ENCODE results near the gene RBMS2. TPM values are rescaled to one million over a fixed set of nuclear protein-coding genes. Genes with fewer than 3 reads are reported as not detected.
A peak's percentile ranks its signal among the peaks of the same experiment; 100 is the strongest.
"Not testable (repeated sequence)": the region's sequence is repeated elsewhere in the genome, so short reads cannot be mapped to it uniquely, and the experiment has no call there.

Gene RBMS2
- total RNA-seq, 2 experiments from 2014 or later, result 2.5 to 5.1 TPM

DNA sequence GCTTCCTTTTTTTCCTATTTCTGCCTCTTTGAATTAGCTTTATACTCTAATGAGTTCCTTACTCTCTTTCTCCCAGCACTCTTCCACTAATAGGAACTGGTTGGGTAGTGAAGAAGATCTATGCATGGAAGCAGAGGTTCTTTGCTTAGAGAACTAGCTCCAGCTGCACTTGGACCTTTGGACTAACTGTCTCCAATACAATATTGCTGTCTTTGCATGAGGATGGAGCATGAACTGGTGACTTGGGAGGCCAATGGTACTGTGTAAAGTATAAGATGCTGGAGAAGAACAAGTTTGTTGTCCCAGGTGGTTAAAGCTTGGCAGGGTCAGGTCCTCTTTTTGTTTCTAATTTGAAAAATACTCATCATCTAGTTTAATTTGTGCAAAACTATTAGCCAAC, 31.3 kb upstream of the RBMS2 start:
- no peak for DNase-seq
- intact Hi-C loops (cut with micrococcal nuclease), result no loop called here
- Mint-ChIP-seq H3K36me3 (ENCODE audit: low read depth) (peaks cover 3% of the 10 kb centered on the region), H3K4me1 (ENCODE audit: low read depth) (peaks cover 16% of the 10 kb centered on the region), H3K9me3 (peaks cover 3% of the 10 kb centered on the region), H3K27me3 (ENCODE audit: low read depth) (peaks cover 19% of the 10 kb centered on the region), H3K4me3 (no peak overlapping the region), H3K27ac (no peak overlapping the region)
- CTCF ChIA-PET, result interaction anchor here (0.7 to 3.0 kb wide), 7 partner anchors 11 to 300 kb away, joined by 3 to 7 read pairs (median 3); no protein-coding TSS in a partner anchor

DNA sequence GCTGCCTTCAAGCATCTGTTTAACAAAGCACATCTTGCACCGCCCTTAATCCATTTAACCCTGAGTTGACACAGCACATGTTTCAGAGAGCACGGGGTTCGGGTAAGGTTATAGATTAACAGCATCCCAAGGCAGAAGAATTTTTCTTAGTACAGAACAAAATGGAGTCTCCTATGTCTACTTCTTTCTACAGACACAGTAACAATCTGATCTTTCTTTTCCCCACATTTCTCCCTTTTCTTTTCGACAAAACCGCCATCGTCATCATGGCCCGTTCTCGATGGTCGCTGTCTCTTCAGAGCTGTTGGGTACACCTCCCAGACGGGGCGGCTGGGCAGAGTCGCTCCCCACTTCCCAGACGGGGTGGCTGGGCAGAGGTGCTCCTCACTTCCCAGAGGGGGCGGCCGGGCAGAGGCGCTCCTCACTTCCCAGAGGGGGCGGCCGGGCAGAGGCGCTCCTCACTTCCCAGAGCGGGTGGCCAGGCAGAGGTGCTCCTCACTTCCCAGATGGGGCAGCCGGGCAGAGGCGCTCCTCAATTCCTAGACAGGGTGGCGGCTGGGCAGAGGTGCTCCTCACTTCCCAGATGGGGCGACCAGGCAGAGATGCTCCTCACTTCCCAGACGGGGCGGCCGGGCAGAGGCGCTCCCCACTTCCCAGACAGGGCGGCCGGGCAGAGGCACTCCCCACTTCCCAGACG, 28.1 kb upstream of the RBMS2 start:
- H3K4me3 Mint-ChIP-seq; DNase-seq; H3K27ac Mint-ChIP-seq; intact Hi-C loops (cut with micrococcal nuclease); H3K4me1 Mint-ChIP-seq (ENCODE audit: low read depth); CTCF ChIA-PET; H3K9me3 Mint-ChIP-seq; H3K36me3 Mint-ChIP-seq (ENCODE audit: low read depth): not testable (repeated sequence)
- H3K27me3 Mint-ChIP-seq (ENCODE audit: low read depth), result peaks cover 11% of the 10 kb centered on the region

DNA sequence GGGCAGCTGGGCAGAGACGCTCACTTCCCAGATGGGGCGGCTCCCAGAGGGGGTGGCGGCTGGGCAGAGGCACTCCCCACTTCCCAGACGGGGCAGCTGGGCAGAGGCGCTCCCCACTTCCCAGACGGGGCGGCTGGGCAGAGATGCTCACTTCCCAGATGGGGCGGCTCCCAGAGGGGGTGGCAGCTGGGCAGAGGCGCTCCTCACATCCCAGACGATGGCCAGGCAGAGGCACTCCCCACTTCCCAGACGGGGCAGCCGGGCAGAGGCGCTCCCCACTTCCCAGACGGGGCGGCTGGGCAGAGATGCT, 27.6 kb upstream of the RBMS2 start:
- H3K36me3 Mint-ChIP-seq (ENCODE audit: low read depth); CTCF ChIA-PET; H3K4me1 Mint-ChIP-seq (ENCODE audit: low read depth); H3K27ac Mint-ChIP-seq; H3K27me3 Mint-ChIP-seq (ENCODE audit: low read depth); H3K4me3 Mint-ChIP-seq; H3K9me3 Mint-ChIP-seq; intact Hi-C loops (cut with micrococcal nuclease); DNase-seq: not testable (repeated sequence)

DNA sequence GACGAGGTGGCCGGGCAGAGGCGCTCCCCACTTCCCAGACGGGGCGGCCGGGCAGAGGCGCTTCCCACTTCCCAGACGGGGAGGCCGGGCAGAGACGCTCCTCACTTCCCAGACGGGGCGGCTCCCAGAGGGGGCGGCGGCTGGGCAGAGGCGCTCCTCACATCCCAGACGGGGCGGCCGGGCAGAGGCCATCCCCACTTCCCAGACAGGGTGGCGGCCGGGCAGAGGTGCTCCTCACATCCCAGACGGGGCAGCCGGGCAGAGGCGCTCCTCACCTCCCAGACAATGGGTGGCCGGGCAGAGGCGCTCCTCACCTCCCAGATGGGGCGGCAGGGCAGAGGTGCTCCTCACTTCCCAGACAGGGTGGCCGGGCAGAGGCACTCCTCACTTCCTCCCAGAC, 27.1 kb upstream of the RBMS2 start:
- H3K9me3 Mint-ChIP-seq; H3K27ac Mint-ChIP-seq; intact Hi-C loops (cut with micrococcal nuclease); H3K4me1 Mint-ChIP-seq (ENCODE audit: low read depth); CTCF ChIA-PET; H3K4me3 Mint-ChIP-seq; H3K36me3 Mint-ChIP-seq (ENCODE audit: low read depth); H3K27me3 Mint-ChIP-seq (ENCODE audit: low read depth); DNase-seq: not testable (repeated sequence)

DNA sequence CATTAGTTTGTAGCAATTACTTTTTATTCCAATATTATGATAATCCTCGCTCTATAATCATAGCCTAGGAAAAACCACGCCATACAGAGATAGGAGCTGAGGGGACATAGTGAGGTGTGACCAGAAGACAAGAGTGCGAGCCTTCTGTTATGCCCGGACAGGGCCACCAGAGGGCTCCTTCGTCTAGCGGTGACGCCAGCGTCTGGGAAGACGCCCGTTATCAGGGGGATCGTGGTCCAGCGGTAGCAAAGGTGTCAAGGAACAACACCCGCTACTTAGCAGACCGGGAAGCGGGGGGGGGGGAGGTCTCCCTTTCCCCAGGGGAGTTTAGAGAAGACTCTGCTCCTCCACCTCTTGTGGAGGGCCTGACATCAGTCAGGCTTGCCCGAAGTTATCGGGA, 24.9 kb upstream of the RBMS2 start:
- H3K36me3 Mint-ChIP-seq (ENCODE audit: low read depth); H3K27ac Mint-ChIP-seq; H3K9me3 Mint-ChIP-seq; H3K27me3 Mint-ChIP-seq (ENCODE audit: low read depth); intact Hi-C loops (cut with micrococcal nuclease); H3K4me1 Mint-ChIP-seq (ENCODE audit: low read depth): not testable (repeated sequence)
- peak overlapping the region; percentile 49 for H3K4me3 Mint-ChIP-seq
- CTCF ChIA-PET, result interaction anchor here (0.6 to 1.4 kb wide), 5 partner anchors 24 to 95 kb away, joined by 3 to 8 read pairs (median 4); no protein-coding TSS in a partner anchor
- DNase-seq, result peak; percentile 79

DNA sequence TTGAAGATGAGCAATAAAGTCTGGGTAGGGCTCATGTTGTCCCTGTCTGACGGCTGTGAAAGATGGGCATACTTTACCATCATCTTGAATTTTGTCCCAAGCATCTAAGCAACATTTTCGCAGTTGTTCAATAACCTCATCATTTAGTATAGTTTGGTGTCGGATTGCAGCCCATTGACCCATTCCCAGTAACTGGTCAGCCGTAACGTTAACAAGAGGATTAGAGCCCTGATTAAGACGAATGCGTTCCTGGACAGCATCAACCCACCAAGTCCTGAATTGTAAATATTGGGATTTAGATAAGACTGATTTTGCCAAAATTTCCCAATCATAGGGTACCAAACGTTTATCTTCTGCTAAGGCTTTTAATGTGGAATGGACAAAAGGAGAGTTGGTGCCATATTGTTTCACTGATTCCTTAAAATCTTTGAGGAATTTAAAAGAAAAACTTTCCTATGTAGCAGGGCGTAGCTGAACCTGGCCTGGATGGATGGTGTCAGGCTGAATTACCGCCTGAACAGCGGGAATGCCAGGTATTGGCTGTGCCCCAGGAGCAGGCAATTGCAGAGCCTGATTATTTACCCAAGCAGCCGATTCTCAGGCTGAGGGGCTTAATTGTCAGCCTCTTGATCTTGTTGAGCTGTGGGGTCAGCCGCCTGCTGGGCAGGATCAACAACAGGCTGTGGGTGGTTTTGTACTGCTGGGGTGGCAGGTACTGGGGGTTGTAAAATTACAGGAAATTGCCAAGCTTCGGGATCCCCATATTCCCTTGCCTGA, 23.3 kb upstream of the RBMS2 start:
- H3K4me1 Mint-ChIP-seq (ENCODE audit: low read depth); H3K36me3 Mint-ChIP-seq (ENCODE audit: low read depth); H3K9me3 Mint-ChIP-seq; H3K27ac Mint-ChIP-seq; intact Hi-C loops (cut with micrococcal nuclease); H3K4me3 Mint-ChIP-seq; H3K27me3 Mint-ChIP-seq (ENCODE audit: low read depth); DNase-seq: not testable (repeated sequence)
- CTCF ChIA-PET, result interaction anchor here (1.5 kb wide), 1 partner anchor 71 kb away, joined by 3 read pairs; no protein-coding TSS in a partner anchor

DNA sequence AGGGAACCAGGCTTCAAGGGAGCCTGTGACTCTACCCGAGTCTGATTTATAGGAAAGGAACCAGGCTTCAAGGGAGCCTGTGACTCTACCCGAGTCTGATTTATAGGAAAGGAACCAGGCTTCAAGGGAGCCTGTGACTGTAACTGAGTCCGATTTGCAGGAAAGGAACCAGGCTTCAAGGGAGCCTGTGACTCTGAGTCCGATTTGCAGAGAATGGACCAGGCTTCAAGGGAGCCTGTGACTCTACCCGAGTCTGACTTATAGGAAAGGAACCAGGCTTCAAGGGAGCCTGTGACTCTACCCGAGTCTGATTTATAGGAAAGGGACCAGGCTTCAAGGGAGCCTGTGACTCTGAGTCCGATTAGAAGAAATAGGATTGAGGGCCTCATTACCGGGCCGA, 22.2 kb upstream of the RBMS2 start:
- DNase-seq; H3K9me3 Mint-ChIP-seq; intact Hi-C loops (cut with micrococcal nuclease); H3K27me3 Mint-ChIP-seq (ENCODE audit: low read depth); H3K4me3 Mint-ChIP-seq; H3K4me1 Mint-ChIP-seq (ENCODE audit: low read depth); H3K36me3 Mint-ChIP-seq (ENCODE audit: low read depth); H3K27ac Mint-ChIP-seq: not testable (repeated sequence)
- CTCF ChIA-PET, result interaction anchor here (0.7 kb wide), 1 partner anchor 61 kb away, joined by 3 read pairs; no protein-coding TSS in a partner anchor

DNA sequence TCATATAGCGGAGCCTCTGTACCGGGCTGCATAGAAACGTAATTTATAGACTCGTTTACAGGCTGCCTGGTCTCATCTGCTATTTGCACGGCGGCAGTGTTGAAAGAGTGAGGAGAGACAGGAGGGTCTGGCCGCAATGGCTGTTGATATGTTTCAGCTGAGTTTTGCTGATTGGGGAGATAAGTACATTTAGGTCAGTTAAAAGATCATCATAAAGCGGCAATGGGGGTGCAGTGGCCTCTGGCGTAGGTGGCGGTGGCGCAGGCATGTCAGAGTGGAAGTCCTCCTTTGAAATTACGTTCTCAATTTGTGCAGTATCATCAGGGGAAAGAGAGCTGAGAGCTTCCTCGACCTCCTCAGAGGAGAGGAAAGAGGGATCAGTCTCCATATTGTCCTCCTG, 21.7 kb upstream of the RBMS2 start:
- DNase-seq; H3K36me3 Mint-ChIP-seq (ENCODE audit: low read depth); H3K4me1 Mint-ChIP-seq (ENCODE audit: low read depth); H3K27ac Mint-ChIP-seq; H3K9me3 Mint-ChIP-seq; intact Hi-C loops (cut with micrococcal nuclease); H3K4me3 Mint-ChIP-seq; H3K27me3 Mint-ChIP-seq (ENCODE audit: low read depth): not testable (repeated sequence)
- CTCF ChIA-PET, result interaction anchor here (0.7 kb wide), 1 partner anchor 61 kb away, joined by 3 read pairs; no protein-coding TSS in a partner anchor

DNA sequence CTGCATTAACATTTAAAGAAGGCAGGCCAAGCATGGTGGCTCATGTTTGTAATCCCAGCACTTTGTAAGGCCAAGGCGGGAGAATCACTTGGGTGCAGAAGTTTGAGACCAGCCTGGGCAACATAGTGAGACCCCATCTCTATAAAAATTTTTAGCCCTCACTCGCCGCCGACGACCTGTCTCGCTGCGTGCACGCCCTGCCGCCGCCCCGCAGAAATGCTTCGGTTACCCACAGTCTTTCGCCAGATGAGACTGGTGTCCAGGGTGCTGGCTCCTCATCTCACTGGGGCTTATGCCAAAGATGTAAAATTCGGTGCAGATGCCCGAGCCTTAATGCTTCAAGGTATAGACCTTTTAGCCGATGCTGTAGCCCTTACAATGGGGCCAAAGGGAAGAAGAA, 10.8 kb upstream of the RBMS2 start:
- DNase-seq, result no peak
- H3K4me3 Mint-ChIP-seq, result no peak overlapping the region
- no peaks in the 10 kb centered on the region for H3K27me3 Mint-ChIP-seq (ENCODE audit: low read depth)
- intact Hi-C loops (cut with micrococcal nuclease), result loop anchor here (10.0 kb wide), 1 partner anchor 494 kb away; the partner anchor contains the start of gene ZBTB39
- no peaks in the 10 kb centered on the region for H3K9me3 Mint-ChIP-seq
- no peaks in the 10 kb centered on the region for H3K4me1 Mint-ChIP-seq (ENCODE audit: low read depth)
- CTCF ChIA-PET, result interaction anchor here (1.1 to 6.8 kb wide), 2 partner anchors 63 to 75 kb away, joined by 5 to 62 read pairs; no protein-coding TSS in a partner anchor
- no peak overlapping the region for H3K27ac Mint-ChIP-seq
- no peaks in the 10 kb centered on the region for H3K36me3 Mint-ChIP-seq (ENCODE audit: low read depth)

DNA sequence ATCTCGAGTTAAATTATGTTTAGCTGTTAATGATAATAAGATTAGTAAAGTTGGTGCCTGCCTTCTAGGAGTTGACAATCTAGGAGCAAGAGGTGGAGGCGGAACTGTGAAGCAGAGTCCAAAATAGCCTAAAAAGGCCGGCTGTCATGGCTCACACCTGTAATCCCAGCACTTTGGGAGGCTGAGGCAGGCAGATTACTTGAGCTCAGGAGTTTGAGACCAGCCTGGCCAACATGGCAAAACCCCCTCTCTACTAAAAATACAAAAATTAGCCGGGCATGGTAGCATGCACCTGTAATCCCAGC, 7.7 kb upstream of the RBMS2 start:
- H3K27ac Mint-ChIP-seq; H3K4me1 Mint-ChIP-seq (ENCODE audit: low read depth); H3K27me3 Mint-ChIP-seq (ENCODE audit: low read depth); H3K4me3 Mint-ChIP-seq; H3K9me3 Mint-ChIP-seq; DNase-seq; H3K36me3 Mint-ChIP-seq (ENCODE audit: low read depth): not testable (repeated sequence)
- intact Hi-C loops (cut with micrococcal nuclease), result loop anchor here (10.0 kb wide), 1 partner anchor 491 kb away; the partner anchor contains the start of gene ZBTB39
- CTCF ChIA-PET, result interaction anchor here (0.8 to 6.8 kb wide), 21 partner anchors 9 to 204 kb away, joined by 3 to 62 read pairs (median 11); no protein-coding TSS in a partner anchor

DNA sequence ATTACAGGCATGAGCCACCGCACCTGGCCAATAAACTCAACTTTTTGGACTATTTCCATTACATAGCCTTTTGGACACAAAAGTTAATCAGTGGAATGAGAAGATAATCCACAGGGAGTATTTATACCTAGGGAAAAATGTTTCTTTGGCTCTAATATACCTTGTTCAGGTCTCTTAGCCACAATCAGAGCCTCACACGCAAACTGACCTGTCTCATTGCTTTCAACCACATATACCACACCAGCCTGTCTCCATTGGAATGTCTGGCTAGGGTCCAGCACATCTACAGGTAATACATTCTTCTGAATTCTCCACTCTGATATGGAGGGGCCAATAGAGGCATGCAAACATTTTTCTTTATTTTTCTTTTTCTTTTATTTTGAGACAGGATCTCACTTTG, 3.8 kb upstream of the RBMS2 start:
- no peak overlapping the region for H3K4me3 Mint-ChIP-seq
- no peaks in the 10 kb centered on the region for H3K9me3 Mint-ChIP-seq
- CTCF ChIA-PET, result interaction anchor here (6.8 kb wide), 1 partner anchor 56 kb away, joined by 62 read pairs; no protein-coding TSS in a partner anchor
- H3K36me3 Mint-ChIP-seq (ENCODE audit: low read depth), result no peaks in the 10 kb centered on the region
- peaks cover 28% of the 10 kb centered on the region for H3K4me1 Mint-ChIP-seq (ENCODE audit: low read depth)
- no peaks in the 10 kb centered on the region for H3K27me3 Mint-ChIP-seq (ENCODE audit: low read depth)
- no peak overlapping the region for H3K27ac Mint-ChIP-seq
- intact Hi-C loops (cut with micrococcal nuclease), result loop anchor here (10.0 kb wide), 1 partner anchor 487 kb away; the partner anchor contains the start of gene ZBTB39
- DNase-seq, result no peak

DNA sequence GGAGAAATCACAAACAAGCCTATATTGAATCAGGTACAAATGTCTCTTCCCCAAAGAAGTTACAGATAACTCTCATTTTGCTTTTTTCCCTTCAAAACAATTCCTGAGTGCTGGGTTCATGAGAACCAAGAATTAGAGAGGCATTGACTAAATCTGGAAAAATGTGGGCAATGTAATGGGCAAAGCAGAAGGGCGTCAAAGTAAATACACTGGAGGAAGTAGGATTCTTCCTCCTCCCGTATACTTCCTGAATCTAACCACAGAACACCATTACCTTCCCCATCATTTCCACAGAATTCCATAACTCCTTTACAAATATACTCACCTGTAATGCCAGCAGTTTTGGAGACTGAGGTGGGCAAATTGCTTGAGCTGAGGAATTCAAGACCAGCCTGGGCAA, 3.0 kb upstream of the RBMS2 start:
- intact Hi-C loops (cut with micrococcal nuclease), result loop anchor here (10.0 kb wide), 1 partner anchor 486 kb away; the partner anchor contains the start of gene ZBTB39
- CTCF ChIA-PET, result no interaction called here
- Mint-ChIP-seq H3K9me3 (no peaks in the 10 kb centered on the region), H3K4me1 (ENCODE audit: low read depth) (peaks cover 28% of the 10 kb centered on the region), H3K27me3 (ENCODE audit: low read depth) (no peaks in the 10 kb centered on the region), H3K27ac (no peak overlapping the region), H3K36me3 (ENCODE audit: low read depth) (no peaks in the 10 kb centered on the region), H3K4me3 (no peak overlapping the region)
- no peak for DNase-seq
